Activated T-helper 1 cell treated with anti-CD3 and anti-CD28 coated beads, Interleukin-2, amount 50 U/mL, for 16 hours (primary cell): ENCODE measurements around the gene C18orf63.

Experiments
- DNase-seq, 2 donors: peaks; one replicate each; pipeline ENCODE4 v3.0.0-alpha.2; 2020; ENCODE audit warnings: low read depth in 1 of 2, low spot score in 1 of 2

C18orf63 gene

DNA sequence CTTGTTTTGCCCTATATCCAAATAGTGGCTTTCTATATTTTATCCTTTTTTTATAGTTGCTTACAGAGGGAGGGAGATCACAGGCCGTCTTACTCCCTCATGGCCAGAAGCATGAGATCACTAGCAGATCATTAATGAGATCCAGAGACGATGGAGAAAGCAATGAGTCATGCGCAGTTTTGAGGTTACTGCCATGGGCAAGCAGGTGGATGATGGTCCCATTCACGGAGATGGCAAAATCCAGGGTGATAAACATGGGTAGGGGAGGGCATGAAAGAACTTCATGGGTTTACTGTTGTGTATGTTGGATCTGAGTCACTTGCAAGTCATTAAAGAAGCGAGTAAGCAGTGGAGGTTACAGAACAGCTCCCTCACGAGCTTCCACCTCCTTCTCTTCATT lies 60.4 kb downstream of the C18orf63 start:
- no peak for DNase-seq

DNA sequence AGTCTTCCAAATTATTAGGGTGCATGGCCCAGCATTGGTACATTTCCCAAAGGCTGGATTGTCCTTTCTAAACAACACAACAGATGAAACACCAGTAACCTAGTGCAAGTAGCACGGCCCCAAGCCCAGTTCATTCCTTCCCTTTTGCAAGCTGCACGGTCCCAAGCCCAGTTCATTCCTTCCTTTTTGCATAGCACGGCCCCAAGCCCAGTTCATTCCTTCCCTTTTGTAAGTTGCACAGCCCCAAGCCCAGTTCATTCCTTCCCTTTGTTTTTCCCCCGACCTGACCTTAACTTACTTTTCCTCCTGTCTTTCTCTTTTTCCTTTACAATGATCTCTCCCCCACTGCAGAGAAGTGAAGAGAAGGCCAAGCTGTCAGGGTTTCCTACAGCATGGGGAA lies 60.9 kb downstream of the C18orf63 start:
- no peak for DNase-seq

DNA sequence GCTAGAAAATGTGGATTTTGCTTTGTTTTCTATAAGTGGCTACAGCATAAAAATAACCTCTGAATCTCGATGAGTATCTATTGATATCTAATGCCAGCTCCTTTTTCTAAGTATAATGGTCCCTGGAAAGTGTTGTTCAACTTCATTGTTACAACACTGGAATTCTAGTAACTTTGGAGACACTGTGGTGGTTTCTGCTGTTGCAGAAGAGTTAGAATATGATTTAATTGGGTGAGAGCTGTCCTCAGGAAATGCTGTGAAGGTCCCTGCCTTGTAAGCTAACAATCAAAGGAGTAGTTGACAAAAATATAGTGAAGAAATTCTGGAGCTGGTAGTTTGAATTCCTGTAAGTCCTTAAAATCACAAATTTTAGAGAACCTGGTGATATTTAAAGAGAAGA lies 62.1 kb downstream of the C18orf63 start:
- no peak for DNase-seq

DNA sequence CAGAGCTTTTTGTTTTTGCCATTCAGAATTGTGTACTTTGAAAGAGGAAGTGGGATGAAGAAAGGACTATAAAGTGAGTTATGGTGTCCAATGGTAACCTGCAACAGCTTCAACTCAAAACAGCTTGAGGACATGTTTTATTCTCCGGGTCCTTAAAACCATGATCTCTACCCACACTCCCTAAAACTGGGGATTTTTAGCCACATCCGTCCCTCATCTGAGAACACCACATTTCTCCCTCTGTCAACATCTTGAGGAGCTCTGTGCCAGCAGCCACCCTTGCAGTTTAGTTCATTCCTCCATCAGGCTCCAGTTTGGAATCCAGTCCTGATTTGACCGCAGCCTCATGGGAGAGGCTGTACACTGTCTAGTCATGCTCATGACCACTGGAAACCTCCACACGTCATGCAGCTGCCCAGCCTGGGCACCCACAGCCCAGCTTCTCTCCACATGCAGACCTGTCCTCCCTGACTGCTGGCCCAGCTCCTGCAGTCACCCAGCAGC lies 62.6 kb downstream of the C18orf63 start:
- DNase-seq: no peak

DNA sequence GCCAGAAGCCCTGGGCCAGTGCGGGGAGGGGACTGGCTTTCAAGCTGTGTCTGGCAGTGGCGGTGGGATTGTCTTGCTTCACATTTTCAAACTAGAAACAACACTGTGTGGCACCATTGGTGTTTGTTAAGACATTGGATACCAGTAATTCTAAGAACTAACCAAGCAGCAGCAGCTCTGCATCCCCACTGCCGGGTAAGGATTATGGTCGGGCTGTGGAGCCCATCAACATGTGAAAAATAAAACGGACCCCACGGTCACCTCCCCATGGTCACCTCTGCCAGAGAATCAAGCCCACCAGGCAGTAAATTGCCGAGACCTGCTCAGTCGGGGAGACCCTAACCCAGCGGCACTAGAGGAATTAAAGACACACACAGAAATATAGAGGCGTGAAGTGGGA lies 65.3 kb downstream of the C18orf63 start:
- no peak for DNase-seq

DNA sequence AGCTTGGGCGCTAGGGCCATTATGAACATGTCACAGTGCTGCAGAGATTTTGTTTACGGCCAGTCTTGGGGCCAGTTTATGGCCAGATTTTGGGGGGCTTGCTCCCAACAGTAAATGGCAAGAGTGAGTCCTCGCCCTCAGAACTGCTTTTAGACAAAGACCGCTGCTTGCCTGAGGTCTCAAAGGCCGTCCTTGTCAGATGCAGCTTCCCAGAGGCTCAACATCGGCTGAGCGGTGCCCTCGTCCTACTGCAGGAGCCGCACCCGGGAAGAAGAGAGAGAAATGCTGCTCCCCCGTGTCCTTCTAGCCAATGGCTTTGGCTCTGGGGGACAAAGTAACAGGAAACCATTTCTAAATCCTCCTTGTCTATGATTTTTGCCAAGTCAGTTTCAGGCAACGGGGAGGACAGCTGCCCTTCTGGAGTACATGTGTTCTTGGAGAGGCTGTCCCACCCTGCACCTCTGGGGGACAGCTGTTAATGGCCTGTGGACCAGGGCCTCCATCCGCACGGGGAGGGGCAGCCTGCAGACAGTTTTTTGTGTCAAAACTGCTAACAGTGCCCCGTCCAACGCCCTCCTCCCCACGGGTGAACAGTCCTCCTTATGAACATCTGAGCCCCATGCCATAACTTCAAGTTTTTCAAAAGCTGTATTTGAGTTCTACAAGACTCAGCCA lies 66.1 kb downstream of the C18orf63 start:
- DNase-seq: no peak

DNA sequence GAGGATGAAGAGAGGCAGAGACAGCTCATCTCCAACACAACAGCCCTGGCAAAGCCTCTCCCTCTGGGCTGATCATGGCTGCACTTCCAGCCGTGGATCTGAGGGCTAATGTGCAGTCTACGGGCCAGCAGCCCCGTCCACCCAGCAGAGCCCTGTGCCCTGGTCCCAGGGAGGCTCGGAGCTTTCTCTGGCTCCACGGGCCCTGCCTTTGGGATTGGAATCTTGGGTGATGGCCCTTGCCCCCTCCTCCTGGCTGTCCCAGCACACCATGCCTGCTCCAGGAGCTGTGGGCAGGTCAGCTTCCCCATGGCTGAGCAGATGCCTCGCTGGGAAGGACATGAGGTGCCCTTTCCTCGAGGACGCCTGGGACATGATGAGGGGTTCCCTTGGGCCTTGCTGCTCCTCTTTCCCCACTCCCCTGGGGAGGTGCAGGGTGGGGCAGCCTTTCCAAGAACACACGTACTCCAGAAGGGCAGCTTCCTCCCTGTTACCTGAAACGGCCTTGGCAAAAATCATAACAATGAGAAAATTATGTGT lies 66.9 kb downstream of the C18orf63 start:
- no peak for DNase-seq

DNA sequence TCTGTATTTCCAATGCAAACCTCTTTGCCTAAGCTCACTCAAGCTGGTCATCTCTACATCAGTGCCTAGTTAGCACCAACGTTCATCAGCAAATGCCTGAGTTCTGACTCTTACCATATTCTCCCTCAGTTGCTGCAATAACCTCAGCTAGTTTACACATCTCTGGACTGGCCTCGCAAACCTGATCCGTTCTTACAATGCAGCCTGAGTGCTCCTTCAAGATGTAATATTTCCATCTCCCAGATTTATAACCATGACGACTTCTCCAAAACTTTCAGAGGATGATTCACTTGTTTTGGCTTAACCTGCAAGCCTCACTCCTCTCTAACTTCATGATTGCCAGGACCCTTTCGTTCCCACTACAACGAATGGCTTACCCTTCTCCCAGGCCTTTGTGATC lies 71.7 kb downstream of the C18orf63 start:
- no peak for DNase-seq

DNA sequence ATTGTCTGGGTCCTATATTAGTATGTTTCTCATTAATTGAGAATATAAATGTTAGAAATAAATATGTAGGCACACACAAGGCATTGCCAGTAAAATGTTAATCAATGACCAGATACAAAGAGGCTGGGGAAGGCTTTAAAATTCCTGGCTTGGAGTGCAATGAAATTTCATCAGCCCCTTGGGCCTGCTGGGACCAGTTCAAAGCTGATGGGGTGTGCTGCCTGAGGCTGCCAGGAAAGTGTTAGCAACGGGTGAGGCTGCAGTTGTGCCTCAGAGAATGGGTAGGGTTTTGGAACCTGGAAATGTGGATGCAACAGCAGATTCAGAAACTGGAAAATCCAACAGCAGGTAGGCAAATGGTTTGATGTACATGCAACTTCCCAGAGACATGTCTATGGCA lies 72.6 kb downstream of the C18orf63 start:
- no peak for DNase-seq

DNA sequence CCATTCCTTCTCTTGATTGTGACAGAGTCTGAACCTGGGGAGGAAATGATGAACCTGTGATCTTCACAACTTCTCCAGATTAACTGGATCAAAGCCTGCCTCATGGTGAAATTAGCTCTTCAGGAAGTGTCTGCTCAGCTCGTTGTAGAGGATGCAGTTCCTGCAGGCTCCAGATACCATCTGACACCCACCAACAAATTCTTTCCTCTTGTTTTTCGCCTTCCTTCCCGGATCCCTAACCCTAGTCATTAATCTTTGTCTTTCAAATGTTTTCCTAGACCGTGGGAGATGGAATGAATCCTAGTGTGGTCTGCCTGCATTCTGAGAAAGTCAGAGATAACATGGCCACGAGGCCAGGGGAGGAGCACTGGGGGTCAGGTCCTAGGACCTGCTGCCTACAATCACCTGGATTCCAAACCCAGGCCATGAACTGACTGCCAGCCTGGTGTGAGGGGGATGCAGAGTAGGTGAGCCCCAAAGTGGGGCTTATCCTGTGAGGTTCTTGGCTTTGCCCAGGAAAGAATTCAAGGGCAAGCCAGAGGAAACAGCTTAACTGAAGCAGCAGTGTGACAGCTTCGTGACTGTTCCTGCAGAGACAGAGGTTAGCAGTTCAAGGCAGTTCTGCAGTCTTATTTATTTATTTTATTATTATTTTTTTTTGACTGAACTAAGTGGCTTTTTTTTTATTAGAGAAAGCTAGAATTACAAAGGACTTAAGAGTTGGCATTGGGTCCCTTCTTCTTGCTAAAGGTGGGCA lies 73.7 kb downstream of the C18orf63 start:
- no peak for DNase-seq

DNA sequence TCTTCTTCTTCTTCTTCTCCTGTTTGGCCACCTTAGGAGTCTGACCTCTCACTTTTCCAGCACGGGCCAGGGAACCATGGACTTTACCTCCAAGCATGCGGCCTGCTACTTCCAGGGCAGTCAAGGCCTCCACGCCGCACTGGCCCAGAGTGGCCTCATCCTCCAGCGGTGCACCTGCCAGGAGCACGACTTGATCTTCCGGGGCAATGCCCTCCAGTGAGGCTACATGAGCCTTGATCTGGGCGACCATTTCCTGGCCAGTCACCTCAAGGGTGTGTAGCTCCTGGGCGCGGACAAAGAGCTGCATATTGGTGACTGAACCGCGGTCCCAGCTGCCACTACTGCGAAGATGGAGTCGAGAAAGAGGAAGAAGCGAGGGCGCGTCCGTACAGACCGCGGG lies 74.4 kb downstream of the C18orf63 start:
- DNase-seq: no peak

DNA sequence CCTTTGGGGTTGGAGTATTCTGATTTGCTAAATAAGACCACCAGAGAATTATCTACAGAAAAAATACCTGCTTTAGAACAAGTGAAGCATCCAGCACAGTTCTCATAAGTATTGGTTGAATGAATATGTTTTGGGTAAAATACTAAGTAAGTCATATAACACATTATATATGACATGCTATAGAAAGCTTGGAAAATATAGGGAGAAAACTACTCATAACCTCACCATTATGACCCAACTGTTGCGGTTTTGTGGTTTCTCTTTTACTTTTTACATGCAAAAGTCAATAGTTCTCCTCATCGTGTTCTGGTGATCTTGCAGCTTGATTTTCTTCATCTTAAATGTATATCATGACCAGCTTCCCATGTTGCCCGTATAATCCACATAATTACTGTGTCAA lies 75.3 kb downstream of the C18orf63 start:
- DNase-seq: no peak

DNA sequence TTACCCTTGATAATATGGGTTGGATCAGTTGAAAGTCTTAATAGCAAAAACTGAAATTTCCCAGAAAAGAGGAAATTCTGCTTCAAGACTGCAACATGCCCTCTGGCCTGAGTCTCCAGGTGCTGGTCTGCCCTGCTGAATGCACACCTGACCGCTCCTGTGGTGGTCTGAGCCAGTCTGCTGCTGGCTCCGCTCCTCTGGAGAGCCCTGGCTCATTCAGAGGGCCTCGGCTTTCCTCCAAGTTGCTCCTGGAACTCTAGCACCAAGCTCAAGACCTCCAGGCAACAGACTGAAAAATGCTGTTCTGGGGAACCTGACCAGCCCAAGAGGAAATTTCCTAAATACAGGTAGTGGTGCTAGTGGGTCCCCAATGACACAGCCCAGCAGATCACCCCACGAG lies 76.7 kb downstream of the C18orf63 start:
- no peak for DNase-seq

DNA sequence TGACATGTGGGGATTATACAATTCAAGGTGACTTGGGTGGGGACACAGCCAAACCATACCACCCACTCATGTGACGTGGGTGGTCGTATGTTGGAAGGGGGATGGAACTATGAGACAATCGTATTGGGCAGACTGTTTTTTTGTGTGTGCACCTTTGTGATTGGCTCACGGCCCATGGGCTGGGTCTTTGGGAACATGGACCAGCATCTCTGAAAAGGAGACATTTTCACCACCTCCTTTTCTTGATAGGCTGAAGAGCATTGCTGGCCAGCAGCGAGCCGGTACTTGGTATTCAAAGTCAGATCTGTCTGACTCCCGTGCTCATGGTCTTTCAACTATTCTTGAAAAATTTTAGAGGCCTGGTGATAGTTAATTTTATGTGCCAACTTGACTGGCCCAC lies 79.4 kb downstream of the C18orf63 start:
- DNase-seq: no peak

DNA sequence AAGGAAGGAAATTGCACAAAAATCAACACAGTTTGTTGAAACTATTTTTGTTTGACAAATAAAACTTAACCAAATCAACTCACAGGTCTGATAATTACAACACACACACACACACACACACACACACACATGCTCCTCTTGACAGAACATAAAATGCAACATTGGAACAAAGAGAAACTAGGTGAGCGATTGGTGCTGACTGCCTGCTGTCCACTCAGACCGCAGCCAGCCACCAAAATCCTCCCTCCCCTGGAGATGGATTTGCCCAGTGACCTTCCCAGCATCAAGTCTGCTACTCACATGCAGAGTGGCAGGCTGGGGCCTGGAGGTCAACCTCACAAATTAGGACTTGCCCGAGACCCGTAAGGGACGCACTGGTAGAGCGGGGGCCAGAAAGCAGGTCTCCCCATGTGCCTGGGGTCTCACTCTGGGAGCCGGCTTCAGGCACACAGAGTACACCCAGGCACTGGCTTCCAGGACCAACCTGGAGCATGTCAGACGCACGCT lies 80.1 kb downstream of the C18orf63 start:
- DNase-seq: no peak

DNA sequence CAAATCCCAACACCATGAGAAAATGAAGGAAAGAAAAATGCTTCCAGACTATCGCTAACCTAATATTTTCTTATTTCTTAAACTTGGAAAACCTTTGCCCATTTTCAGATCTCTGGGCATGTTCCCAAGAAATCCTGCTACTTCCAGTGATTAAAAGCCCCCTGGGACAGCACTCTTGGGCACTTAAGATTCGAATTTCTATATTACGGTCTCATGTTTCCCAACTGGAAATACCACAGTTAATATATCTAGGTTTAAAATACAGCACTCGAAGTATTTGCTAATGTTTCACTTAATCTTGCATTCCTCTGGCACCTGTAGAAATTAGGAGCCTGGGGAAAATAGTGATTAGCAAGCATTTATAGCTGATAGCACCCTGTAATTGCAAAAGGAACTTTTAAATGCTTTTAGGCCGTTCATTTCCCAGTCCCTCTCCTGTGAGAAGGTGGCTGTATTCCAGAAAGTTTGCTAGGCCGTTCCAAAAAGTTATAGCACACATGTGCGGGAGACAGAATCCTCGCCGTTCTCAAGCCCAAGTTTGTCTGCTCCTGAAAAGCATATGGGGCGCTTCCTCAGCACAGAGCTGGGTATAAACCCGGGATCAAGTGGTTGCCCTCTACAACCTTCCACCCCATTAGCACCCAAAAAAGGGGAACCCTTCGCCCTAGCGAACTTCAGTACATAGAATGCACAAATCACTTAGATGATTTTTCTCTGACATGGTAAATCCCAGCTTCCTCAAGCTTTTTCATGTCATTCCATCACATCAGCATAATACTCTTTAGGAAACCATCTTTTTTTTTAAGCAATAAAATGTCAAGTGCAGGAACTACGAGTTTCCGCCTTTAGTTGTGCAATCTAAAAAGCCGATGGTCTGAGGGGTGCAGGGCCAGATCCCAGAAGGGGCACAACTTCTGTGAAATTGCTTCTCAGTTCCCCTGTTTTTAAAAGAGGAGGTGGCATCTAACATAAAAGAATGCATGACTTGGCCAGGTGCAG lies 80.8 kb downstream of the C18orf63 start:
- no peak for DNase-seq

DNA sequence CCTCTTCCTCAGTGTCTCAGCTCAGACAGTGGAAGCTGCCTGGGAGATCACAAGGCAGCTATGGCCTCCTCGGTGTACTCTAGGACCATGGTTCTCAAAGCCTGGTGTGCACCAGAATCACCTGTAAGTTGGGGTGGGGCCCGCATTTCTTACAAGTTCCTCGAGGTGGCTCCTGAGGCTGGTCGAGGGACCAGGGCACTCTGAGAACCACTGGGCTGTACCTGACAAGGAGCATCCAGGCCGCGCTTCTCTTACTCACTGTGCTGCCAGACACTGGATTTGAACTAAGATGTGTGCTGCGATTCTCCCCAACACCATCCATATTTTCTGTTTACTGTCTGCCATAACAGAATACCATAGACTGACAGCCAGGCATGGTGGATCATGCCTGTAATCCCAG lies 81.9 kb downstream of the C18orf63 start:
- DNase-seq: no peak

DNA sequence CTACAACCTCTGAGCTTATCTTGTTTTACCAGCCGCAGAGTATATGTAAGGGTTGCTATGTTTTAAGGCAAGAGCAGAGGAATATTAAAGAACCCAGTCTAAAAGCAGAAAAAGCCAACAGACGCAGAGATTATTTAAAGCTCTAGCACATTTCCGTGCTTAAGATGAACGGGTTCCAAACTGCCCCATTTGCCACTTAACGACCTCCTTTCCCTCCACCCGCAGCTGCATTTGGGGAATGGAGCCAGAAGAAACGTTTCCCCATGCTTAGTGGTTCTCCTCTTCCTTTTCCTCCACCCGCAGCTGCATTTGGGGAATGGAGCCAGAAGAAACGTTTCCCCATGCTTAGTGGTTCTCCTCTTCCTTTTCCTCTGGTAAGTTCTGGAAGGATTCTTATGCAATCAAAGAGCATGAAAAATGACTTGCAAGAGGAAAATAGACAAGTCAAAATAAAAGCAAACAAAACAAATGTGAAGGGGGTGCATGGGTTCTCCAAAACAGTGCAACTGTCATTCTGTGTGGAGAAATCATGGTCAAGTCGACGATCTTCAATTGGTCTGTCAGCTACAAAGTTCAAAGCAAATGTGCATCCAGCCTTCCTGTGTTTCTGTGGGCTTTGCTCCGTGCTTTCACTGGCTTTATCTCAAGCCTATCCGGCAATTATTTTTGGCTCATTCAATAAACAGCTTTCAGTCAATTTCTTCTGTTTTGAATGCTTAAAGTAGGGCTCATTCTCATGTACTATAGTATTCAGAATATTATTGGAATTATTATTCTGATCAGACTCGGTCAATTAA lies 83.7 kb downstream of the C18orf63 start:
- DNase-seq: no peak

DNA sequence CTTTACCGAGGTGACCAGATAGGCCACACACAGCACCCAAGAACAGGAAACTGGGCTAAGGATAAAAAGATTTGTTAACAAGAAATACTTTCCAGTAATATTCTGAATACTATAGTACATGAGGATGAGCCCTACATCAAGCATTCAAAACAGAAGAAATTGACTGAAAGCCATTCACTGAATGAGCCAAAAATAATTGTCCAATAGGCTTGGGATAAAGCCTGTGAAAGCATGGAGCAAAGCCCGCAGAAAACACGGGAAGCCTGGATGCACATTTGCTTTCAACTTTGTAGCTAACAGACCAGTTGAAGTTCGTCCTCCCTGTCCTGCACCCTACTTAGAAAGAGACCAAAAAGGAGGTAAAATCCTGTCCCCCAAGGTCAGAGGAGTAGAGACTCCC lies 85.2 kb downstream of the C18orf63 start:
- no peak for DNase-seq

DNA sequence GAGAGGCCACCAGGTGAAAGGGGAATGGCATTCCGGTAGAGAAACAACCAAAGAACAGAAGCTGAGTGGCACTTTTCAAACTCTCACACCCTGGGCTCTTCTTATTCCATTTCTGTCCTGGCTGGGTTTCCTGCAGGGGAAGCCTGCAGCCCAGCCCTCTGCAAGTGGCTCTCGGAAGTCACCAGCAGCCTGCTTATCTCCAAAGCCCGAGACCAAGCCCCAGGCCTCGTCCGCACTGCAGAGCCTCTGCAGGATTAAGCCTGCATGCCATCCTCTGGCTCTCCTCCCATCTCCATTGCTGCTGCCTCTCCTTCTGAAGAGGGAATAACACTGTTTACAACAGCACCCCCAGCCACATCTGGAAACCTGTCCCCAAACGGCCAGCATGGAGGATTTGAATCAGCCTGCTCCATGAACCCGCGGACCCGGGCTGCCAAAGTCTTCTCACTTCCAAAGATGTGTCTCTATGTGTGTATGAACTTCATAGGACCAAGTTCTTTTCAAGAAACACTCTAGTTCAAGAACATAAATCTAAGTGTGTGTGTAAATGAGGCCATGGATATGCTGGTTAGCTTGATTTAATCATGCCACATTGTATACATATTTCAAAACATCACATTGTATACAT lies 87.3 kb downstream of the C18orf63 start:
- DNase-seq: no peak
